PC-3 (cell line): ENCODE results near the gene CELF2. TPM values are rescaled to one million over a fixed set of nuclear protein-coding genes. Genes with fewer than 3 reads are reported as not detected.

Source experiments
- ATAC-seq: fragments of 200-7000 bp; cut with Tn5 transposase; 2 replicates; pipeline ENCODE4 v1.9.1; 2020; ENCODE audit warnings: mild to moderate bottlenecking, moderate library complexity
- BruUV-seq: library from RNA; stranded (reverse); fragments of 400-500 nt; replicated peaks from 2 replicates; lab custom pipeline; 2021; lab: Mats Ljungman, UMichigan
- CTCF ChIA-PET: fragments of 300-600 bp; sonication (Branson Sonifier 250); formaldehyde crosslinking; loops from one replicate; lab custom pipeline; 2022; ENCODE audit warnings: antibody characterized with exemption; lab: Charles Lee
- POLR2A ChIA-PET: fragments of 300-600 bp; sonication (Branson Sonifier 250); formaldehyde crosslinking; loops from one replicate; lab custom pipeline; 2022; ENCODE audit warnings: antibody characterized with exemption; ENCODE audit not compliant: unreplicated experiment; lab: Charles Lee
- DNase-seq: peaks from one replicate; pipeline ENCODE4 v3.0.0-alpha.2; 2015
- H2AFZ ChIP-seq: fragments of 300-600 bp; sonication (generic); 2 replicates; pipeline ENCODE4 v1.6.0; 2016; ENCODE audit warnings: antibody characterized with exemption, low read length
- H3F3A ChIP-seq: fragments of 300-600 bp; sonication (generic); one replicate; pipeline ENCODE4 v1.6.0; 2017; ENCODE audit warnings: antibody characterized with exemption, low read length, control low read depth, mild to moderate bottlenecking; ENCODE audit not compliant: unreplicated experiment
- H3K27ac ChIP-seq: fragments of 300-600 bp; sonication (generic); 2 replicates; pipeline ENCODE4 v1.5.1; 2016; ENCODE audit warnings: mild to moderate bottlenecking, low read length
- H3K27me3 ChIP-seq: fragments of 300-600 bp; sonication (generic); 2 replicates; pipeline ENCODE4 v1.6.1; 2016; ENCODE audit warnings: low read length, mixed read lengths
- H3K36me3 ChIP-seq: fragments of 300-600 bp; sonication (generic); 2 replicates; pipeline ENCODE4 v1.6.1; 2016; ENCODE audit warnings: low read depth, mixed run types, low read length, mixed read lengths
- H3K4me1 ChIP-seq: fragments of 300-600 bp; sonication (generic); 2 replicates; pipeline ENCODE4 v1.5.1; 2016; ENCODE audit warnings: low read length; ENCODE audit not compliant: insufficient read depth
- H3K4me2 ChIP-seq: fragments of 300-600 bp; sonication (generic); 2 replicates; pipeline ENCODE4 v1.6.0; 2016; ENCODE audit warnings: low read length
- H3K4me3 ChIP-seq: fragments of 300-600 bp; sonication (generic); 2 replicates; pipeline ENCODE4 v1.5.1; 2016; ENCODE audit warnings: mild to moderate bottlenecking, low read length, mixed read lengths
- H3K79me2 ChIP-seq: fragments of 300-600 bp; sonication (generic); 2 replicates; pipeline ENCODE4 v1.6.1; 2017; ENCODE audit warnings: low read length, mixed read lengths
- H3K9ac ChIP-seq: fragments of 300-600 bp; sonication (generic); 2 replicates; pipeline ENCODE4 v1.6.0; 2016; ENCODE audit warnings: mild to moderate bottlenecking, low read length
- H3K9me2 ChIP-seq: fragments of 300-600 bp; sonication (generic); replicated peaks from 2 replicates; pipeline ENCODE4 v1.6.1; 2016; ENCODE audit warnings: mixed run types, low read length, mixed read lengths
- H3K9me3 ChIP-seq: fragments of 300-600 bp; sonication (generic); 2 replicates; pipeline ENCODE4 v1.6.1; 2016; ENCODE audit warnings: low read length, mixed read lengths
- H4K20me1 ChIP-seq: fragments of 300-600 bp; sonication (generic); 2 replicates; pipeline ENCODE4 v1.6.1; 2016; ENCODE audit warnings: low read length, mixed read lengths
- CTCF ChIP-seq: fragments of 300-600 bp; sonication (generic); conservative IDR thresholded peaks from 2 replicates; pipeline ENCODE4 v1.5.1; 2017; ENCODE audit warnings: antibody characterized with exemption, low read depth, mild to moderate bottlenecking, low read length
- EZH2 ChIP-seq: fragments of 300-600 bp; sonication (generic); IDR thresholded peaks from one replicate; pipeline ENCODE4 v1.6.1; 2017; ENCODE audit warnings: antibody characterized with exemption, mild to moderate bottlenecking, low read length; ENCODE audit not compliant: unreplicated experiment
- EZH2phosphoT487 ChIP-seq: fragments of 300-600 bp; sonication (generic); IDR thresholded peaks from 2 replicates; pipeline ENCODE4 v1.6.1; 2018; ENCODE audit warnings: mild to moderate bottlenecking, antibody characterized with exemption, low read length, borderline replicate concordance
- intact Hi-C: fragments of 100-400 bp; cut with micrococcal nuclease; formaldehyde crosslinking; loops from 2 replicates; pipeline ENCODE4 v1.9.0; 2023
- total RNA-seq: library from RNA; depleted of rRNA; stranded (reverse); fragments of >200 nt; gene quantifications from 2 replicates; pipeline ENCODE4 v1.2.3, GENCODE V29; 2014

The CELF2 gene
- total RNA-seq, 1 experiment from 2014 or later = not detected

DNA sequence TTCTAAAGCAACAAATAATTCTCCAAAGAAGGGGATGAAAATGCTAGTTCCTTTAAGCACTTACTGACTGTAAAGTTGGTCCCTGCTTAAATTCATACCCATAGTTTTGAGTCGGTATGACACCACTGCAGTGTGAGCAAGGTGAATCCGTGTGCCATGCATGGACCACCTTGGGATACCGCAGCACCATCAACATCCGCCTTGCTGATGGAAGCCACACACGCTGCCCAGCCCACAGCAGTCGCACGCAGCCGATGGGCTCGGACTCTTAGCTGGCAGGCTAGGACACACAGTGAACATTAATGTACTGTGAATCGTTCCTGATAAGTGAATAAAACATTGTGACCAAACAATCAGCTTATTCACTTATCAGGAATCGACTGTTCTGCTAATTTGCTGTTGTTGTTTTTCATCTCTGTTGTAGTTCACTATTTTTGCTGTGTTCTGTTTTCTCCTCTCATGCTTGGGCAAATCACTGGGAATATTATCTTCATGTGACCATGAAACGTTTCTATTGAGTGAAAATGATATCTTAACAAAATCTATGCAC is 318.3 kb downstream of the CELF2 start:
- H3F3A ChIP-seq = no peaks in the 10 kb centered on the region
- H4K20me1 ChIP-seq = no peaks in the 10 kb centered on the region
- intact Hi-C loops = no loop called here
- H3K27ac ChIP-seq = no peak overlapping the region
- ChIA-PET CTCF (no interaction called here), POLR2A (no interaction called here)
- no peak overlapping the region for H3K9ac ChIP-seq
- H3K4me2 ChIP-seq = no peak overlapping the region
- H3K9me2 ChIP-seq = no peaks in the 10 kb centered on the region
- H3K27me3 ChIP-seq = peaks cover 89% of the 10 kb centered on the region
- TF ChIP-seq EZH2 (no peak), CTCF (no peak), EZH2phosphoT487 (no peak)
- no peak overlapping the region for H3K4me3 ChIP-seq
- no peaks in the 10 kb centered on the region for H3K36me3 ChIP-seq
- no peaks in the 10 kb centered on the region for H3K9me3 ChIP-seq
- no peaks in the 10 kb centered on the region for H3K79me2 ChIP-seq
- no TSS peak for BruUV-seq
- no peaks in the 10 kb centered on the region for H3K4me1 ChIP-seq
- ATAC-seq (no peak), DNase-seq (no peak)
- H2AFZ ChIP-seq = no peak overlapping the region

GRCh38 chr10:11336722-11337162 is 319.1 kb downstream of the CELF2 start:
- H3K9me3 ChIP-seq = no peaks in the 10 kb centered on the region
- no peaks in the 10 kb centered on the region for H3F3A ChIP-seq
- H2AFZ ChIP-seq = no peak overlapping the region
- no peaks in the 10 kb centered on the region for H3K9me2 ChIP-seq
- peaks cover 85% of the 10 kb centered on the region for H3K27me3 ChIP-seq
- H3K9ac ChIP-seq = no peak overlapping the region
- no peak overlapping the region for H3K4me3 ChIP-seq
- H3K79me2 ChIP-seq = no peaks in the 10 kb centered on the region
- H3K4me1 ChIP-seq = no peaks in the 10 kb centered on the region
- H3K36me3 ChIP-seq = no peaks in the 10 kb centered on the region
- intact Hi-C loops = no loop called here
- ATAC-seq (no peak), DNase-seq (no peak)
- BruUV-seq = no TSS peak
- H3K27ac ChIP-seq = no peak overlapping the region
- ChIA-PET POLR2A (no interaction called here), CTCF (no interaction called here)
- H4K20me1 ChIP-seq = no peaks in the 10 kb centered on the region
- TF ChIP-seq CTCF (no peak), EZH2phosphoT487 (no peak), EZH2 (no peak)
- H3K4me2 ChIP-seq = no peak overlapping the region

DNA sequence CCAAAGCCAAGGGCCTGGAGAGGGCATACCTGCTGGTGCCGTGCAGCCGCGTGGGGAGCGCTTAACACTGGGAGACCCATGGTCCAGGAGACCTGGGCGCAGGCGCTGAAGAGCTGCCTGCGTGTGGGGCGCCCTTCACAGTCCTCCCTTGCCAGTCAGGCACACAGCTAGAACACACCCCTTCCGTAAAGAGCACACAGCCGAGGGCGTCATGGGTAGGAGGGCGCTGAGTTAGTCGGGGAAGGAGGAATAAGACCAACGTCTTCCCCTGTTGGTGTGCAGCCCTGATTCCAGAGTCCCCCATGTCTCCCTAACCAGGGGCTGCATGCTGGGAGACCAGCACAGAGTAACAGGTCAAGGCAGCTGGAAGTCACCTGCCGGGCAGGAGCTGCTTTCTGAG is 319.8 kb downstream of the CELF2 start:
- no peak overlapping the region for H3K4me3 ChIP-seq
- no peaks in the 10 kb centered on the region for H3K9me2 ChIP-seq
- ATAC-seq (no peak), DNase-seq (no peak)
- no peaks in the 10 kb centered on the region for H3K79me2 ChIP-seq
- H3K36me3 ChIP-seq = no peaks in the 10 kb centered on the region
- no peaks in the 10 kb centered on the region for H3K4me1 ChIP-seq
- H3K9me3 ChIP-seq = no peaks in the 10 kb centered on the region
- H3K9ac ChIP-seq = no peak overlapping the region
- no TSS peak for BruUV-seq
- CTCF ChIA-PET = no interaction called here
- H3K4me2 ChIP-seq = no peak overlapping the region
- no peak for TF ChIP-seq CTCF
- TF ChIP-seq EZH2phosphoT487 = no peak
- TF ChIP-seq EZH2 = no peak
- no peaks in the 10 kb centered on the region for H4K20me1 ChIP-seq
- intact Hi-C loops = no loop called here
- H3F3A ChIP-seq = no peaks in the 10 kb centered on the region
- POLR2A ChIA-PET = no interaction called here
- peaks cover 78% of the 10 kb centered on the region for H3K27me3 ChIP-seq
- H2AFZ ChIP-seq = no peak overlapping the region
- no peak overlapping the region for H3K27ac ChIP-seq
